ENCODE data around the gene ZNF646. TPM values are rescaled to one million over a fixed set of nuclear protein-coding genes. Genes with fewer than 3 reads are reported as not detected.

The ZNF646 gene
- total RNA-seq, 1 donor from 2014 or later = 7.5 TPM

DNA sequence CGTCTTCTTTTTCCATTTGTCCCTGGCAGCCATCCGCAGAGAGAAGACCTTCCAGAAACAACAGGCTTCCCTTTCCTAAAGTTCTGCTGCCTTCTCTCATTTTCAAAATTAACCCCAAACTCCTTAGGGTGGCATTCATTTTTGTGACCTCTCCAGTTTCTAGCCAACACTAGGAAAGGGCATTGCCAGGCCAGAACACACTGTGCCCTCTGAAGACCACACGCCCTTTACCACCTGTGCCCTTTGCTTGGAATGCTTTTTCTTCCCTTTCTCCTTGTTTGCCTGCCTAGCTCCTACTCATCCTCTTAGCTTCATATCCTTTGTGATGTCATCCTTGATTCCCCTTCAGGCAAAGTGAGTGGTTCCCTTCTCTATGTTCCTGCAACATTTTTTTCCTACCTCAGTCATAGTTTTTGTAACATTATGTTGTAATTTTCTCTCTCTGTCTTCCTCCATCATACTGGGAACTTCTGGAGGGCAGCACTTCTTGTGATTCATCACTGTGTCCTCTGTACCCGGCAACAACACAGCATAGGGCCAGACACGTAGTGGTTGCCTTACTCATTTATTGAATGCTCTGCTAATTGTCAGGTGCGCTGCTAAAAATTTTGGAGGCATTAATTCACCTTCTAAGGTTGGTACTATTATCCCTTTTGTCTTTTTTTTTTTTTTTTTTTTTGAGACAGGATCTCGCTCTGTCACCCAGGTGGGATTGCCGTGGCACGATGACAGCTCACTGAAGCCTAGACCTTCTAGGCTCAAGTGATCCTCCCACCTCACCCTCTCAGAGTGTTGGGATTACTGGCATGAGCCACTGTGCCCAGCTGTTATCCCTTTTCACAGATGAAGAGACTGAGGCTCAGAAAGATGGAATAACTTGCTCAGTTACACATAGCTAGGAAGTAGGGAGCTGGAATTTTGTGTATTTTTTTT is 44.3 kb downstream of the ZNF646 start:
- H3F3A ChIP-seq (ENCODE audit: low read depth) = peaks cover 7% of the 10 kb centered on the region
- H3K27ac Mint-ChIP-seq = peak overlapping the region; percentile 10
- H2AFZ ChIP-seq (replicated peaks) = no peak overlapping the region
- peaks cover 18% of the 10 kb centered on the region for H4K20me1 ChIP-seq (ENCODE audit: low read depth)
- peak overlapping the region; percentile 85 for H3K4me3 Mint-ChIP-seq
- no peaks in the 10 kb centered on the region for H3K27me3 ChIP-seq
- TF ChIP-seq, protein P1, sequence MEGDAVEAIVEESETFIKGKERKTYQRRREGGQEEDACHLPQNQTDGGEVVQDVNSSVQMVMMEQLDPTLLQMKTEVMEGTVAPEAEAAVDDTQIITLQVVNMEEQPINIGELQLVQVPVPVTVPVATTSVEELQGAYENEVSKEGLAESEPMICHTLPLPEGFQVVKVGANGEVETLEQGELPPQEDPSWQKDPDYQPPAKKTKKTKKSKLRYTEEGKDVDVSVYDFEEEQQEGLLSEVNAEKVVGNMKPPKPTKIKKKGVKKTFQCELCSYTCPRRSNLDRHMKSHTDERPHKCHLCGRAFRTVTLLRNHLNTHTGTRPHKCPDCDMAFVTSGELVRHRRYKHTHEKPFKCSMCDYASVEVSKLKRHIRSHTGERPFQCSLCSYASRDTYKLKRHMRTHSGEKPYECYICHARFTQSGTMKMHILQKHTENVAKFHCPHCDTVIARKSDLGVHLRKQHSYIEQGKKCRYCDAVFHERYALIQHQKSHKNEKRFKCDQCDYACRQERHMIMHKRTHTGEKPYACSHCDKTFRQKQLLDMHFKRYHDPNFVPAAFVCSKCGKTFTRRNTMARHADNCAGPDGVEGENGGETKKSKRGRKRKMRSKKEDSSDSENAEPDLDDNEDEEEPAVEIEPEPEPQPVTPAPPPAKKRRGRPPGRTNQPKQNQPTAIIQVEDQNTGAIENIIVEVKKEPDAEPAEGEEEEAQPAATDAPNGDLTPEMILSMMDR (IDR thresholded peaks at IDR 0.05) = no peak
- TF ChIP-seq EZH2phosphoT487 (IDR thresholded peaks at IDR 0.05) (no peak), EZH2 (IDR thresholded peaks at IDR 0.05) (no peak)
- H3K79me2 ChIP-seq (ENCODE audit: low read depth) = peaks cover 38% of the 10 kb centered on the region
- peaks cover 7% of the 10 kb centered on the region for H3K36me3 ChIP-seq
- peak overlapping the region; percentile 84 for H3K4me3 ChIP-seq
- H3K27me3 Mint-ChIP-seq (ENCODE audit: insufficient read depth, low read depth) = peaks cover 11% of the 10 kb centered on the region
- H3K36me3 Mint-ChIP-seq = peaks cover 18% of the 10 kb centered on the region
- H3K4me1 ChIP-seq = no peaks in the 10 kb centered on the region
- H3K9me3 ChIP-seq (ENCODE audit: low read depth) = no peaks in the 10 kb centered on the region
- H3K27ac ChIP-seq = no peak overlapping the region
- H3K9ac ChIP-seq = no peak overlapping the region
- peak overlapping the region; percentile 95 for H3K4me2 ChIP-seq
- H3K9me3 Mint-ChIP-seq = no peaks in the 10 kb centered on the region
- DNase-seq (ENCODE audit: low spot score) = no peak
- H3K4me1 Mint-ChIP-seq = peaks cover 8% of the 10 kb centered on the region

DNA sequence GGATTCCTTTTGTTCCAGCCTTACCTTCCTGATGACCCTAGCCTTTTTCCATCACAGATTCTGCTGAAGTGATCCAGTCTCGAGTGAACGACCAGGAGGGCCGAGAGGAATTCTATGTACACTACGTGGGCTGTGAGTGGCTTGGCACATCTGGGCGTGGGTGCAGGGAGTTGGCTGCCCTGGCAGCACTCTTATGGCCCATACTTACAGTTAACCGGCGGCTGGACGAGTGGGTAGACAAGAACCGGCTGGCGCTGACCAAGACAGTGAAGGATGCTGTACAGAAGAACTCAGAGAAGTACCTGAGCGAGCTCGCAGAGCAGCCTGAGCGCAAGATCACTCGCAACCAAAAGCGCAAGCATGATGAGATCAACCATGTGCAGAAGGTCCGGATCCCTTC is 45.9 kb downstream of the ZNF646 start:
- Histone ChIP-seq H4K20me1 (ENCODE audit: low read depth) (peaks cover 15% of the 10 kb centered on the region), H3F3A (ENCODE audit: low read depth) (no peaks in the 10 kb centered on the region), H3K9me3 (ENCODE audit: low read depth) (no peaks in the 10 kb centered on the region), H3K9ac (no peak overlapping the region), H3K79me2 (ENCODE audit: low read depth) (peaks cover 38% of the 10 kb centered on the region), H2AFZ (replicated peaks) (no peak overlapping the region), H3K27me3 (no peaks in the 10 kb centered on the region), H3K36me3 (peaks cover 7% of the 10 kb centered on the region), H3K4me2 (no peak overlapping the region), H3K4me3 (no peak overlapping the region), H3K4me1 (no peaks in the 10 kb centered on the region), H3K27ac (no peak overlapping the region)
- peak overlapping the region; percentile 21 for H3K4me3 Mint-ChIP-seq
- no peak overlapping the region for H3K27ac Mint-ChIP-seq
- peaks cover 16% of the 10 kb centered on the region for H3K36me3 Mint-ChIP-seq
- TF ChIP-seq EZH2 (IDR thresholded peaks at IDR 0.05) (no peak), EZH2phosphoT487 (IDR thresholded peaks at IDR 0.05) (no peak)
- TF ChIP-seq, protein P1 (IDR thresholded peaks at IDR 0.05) = no peak
- H3K27me3 Mint-ChIP-seq (ENCODE audit: insufficient read depth, low read depth) = peaks cover 6% of the 10 kb centered on the region
- no peaks in the 10 kb centered on the region for H3K9me3 Mint-ChIP-seq
- no peak for DNase-seq (ENCODE audit: low spot score)
- peaks cover 8% of the 10 kb centered on the region for H3K4me1 Mint-ChIP-seq

DNA sequence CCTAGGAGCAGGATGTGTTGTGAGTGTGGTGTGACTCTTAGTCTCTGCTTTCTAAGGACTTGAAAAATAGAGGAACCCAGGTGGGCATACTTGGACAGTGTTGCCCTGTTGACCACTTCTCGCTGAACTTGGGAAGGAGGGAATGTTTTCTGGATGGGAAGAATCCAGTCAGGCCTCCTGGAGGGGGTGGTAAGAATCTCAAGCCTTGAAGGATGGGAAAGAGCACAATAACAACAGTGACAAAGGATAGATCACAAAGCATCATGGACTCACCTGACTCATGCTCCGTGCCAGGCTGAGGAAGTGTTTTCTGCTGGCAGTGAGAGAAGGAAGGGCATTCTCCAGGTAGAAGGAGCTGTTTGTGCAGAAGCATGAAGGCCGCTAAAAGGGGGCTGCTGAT is 51.6 kb downstream of the ZNF646 start:
- Mint-ChIP-seq H3K4me3 (peak overlapping the region; percentile 3), H3K27me3 (ENCODE audit: insufficient read depth, low read depth) (peaks cover 2% of the 10 kb centered on the region)
- H3K36me3 ChIP-seq = peaks cover 7% of the 10 kb centered on the region

More for the DNA sequence above, 51.6 kb downstream of the ZNF646 start:
- no peaks in the 10 kb centered on the region for H3K9me3 Mint-ChIP-seq
- Histone ChIP-seq H3K27me3 (no peaks in the 10 kb centered on the region), H3K9me3 (ENCODE audit: low read depth) (no peaks in the 10 kb centered on the region), H3K79me2 (ENCODE audit: low read depth) (no peaks in the 10 kb centered on the region), H3K27ac (no peak overlapping the region), H3K4me2 (no peak overlapping the region), H3K9ac (no peak overlapping the region), H2AFZ (replicated peaks) (no peak overlapping the region), H3F3A (ENCODE audit: low read depth) (no peaks in the 10 kb centered on the region), H3K4me3 (no peak overlapping the region), H3K4me1 (no peaks in the 10 kb centered on the region), H4K20me1 (ENCODE audit: low read depth) (no peaks in the 10 kb centered on the region)
- peaks cover 26% of the 10 kb centered on the region for H3K36me3 Mint-ChIP-seq
- H3K4me1 Mint-ChIP-seq = no peaks in the 10 kb centered on the region
- TF ChIP-seq EZH2phosphoT487 (IDR thresholded peaks at IDR 0.05) (no peak), EZH2 (IDR thresholded peaks at IDR 0.05) (no peak)
- TF ChIP-seq, protein P1 (IDR thresholded peaks at IDR 0.05) = no peak
- peak overlapping the region; percentile 87 for H3K27ac Mint-ChIP-seq
- no peak for DNase-seq (ENCODE audit: low spot score)

Data from neural progenitor cell (in vitro differentiated cells).